SU-DHL-6 (cell line): Measurements from ENCODE around the gene ZCCHC8.

Experiments used
- H2AFZ ChIP-seq: fragments of 200-600 bp; sonication (generic); 2 replicates; pipeline ENCODE4 v1.6.1; 2014; ENCODE audit warnings: low read depth, mild to moderate bottlenecking, moderate library complexity, mixed read lengths, antibody characterized with exemption, low read length; ENCODE audit not compliant: severe bottlenecking
- H3F3A ChIP-seq: fragments of 200-600 bp; shearing (Covaris generic); 2 replicates; pipeline ENCODE4 v1.6.0; 2016; ENCODE audit warnings: antibody characterized with exemption, mild to moderate bottlenecking; ENCODE audit not compliant: insufficient read depth
- H3K27ac ChIP-seq: fragments of 200-600 bp; sonication (generic); 2 replicates; pipeline ENCODE4 v1.5.1; 2016; ENCODE audit warnings: low read depth, mild to moderate bottlenecking, low read length, moderate library complexity, mixed read lengths
- H3K27me3 ChIP-seq: fragments of 200-600 bp; sonication (generic), shearing (Covaris generic); 2 replicates; pipeline ENCODE4 v1.6.0; 2014; ENCODE audit warnings: mild to moderate bottlenecking, low read length
- H3K36me3 ChIP-seq: fragments of 200-600 bp; sonication (generic); 2 replicates; pipeline ENCODE4 v1.6.1; 2014; ENCODE audit warnings: mild to moderate bottlenecking, low read length, mixed read lengths
- H3K4me2 ChIP-seq: fragments of 300-600, 200-600 bp; shearing (Covaris generic), sonication (generic); 2 replicates; pipeline ENCODE4 v1.6.0; 2014; ENCODE audit warnings: low read length, low read depth, mild to moderate bottlenecking; ENCODE audit not compliant: poor library complexity, severe bottlenecking
- H3K4me3 ChIP-seq: fragments of 200-600 bp; sonication (generic); 2 replicates; pipeline ENCODE4 v1.5.1; 2014; ENCODE audit warnings: antibody characterized with exemption, low read length, mild to moderate bottlenecking, mixed read lengths; ENCODE audit not compliant: insufficient read depth, poor library complexity, severe bottlenecking
- H3K79me2 ChIP-seq: fragments of 200-600 bp; sonication (generic); 2 replicates; pipeline ENCODE4 v1.6.1; 2014; ENCODE audit warnings: mild to moderate bottlenecking, low read length, moderate library complexity; ENCODE audit not compliant: insufficient read depth
- H3K9ac ChIP-seq: fragments of 200-600 bp; sonication (generic); 2 replicates; pipeline ENCODE4 v1.7.0; 2014; ENCODE audit warnings: mild to moderate bottlenecking, low read length
- H3K9me2 ChIP-seq: fragments of 200-600 bp; sonication (generic); replicated peaks from 2 replicates; pipeline ENCODE4 v1.6.1; 2014; ENCODE audit warnings: low read length; ENCODE audit not compliant: insufficient read depth
- H3K9me3 ChIP-seq: fragments of 200-600 bp; sonication (generic); 2 replicates; pipeline ENCODE4 v1.6.1; 2014; ENCODE audit warnings: low read length, mixed read lengths; ENCODE audit not compliant: insufficient read depth
- H4K20me1 ChIP-seq: fragments of 200-600 bp; sonication (generic); 2 replicates; pipeline ENCODE4 v1.6.1; 2014; ENCODE audit warnings: low read depth, mild to moderate bottlenecking, antibody characterized with exemption, low read length, moderate library complexity, mixed read lengths
- EZH2phosphoT487 ChIP-seq: fragments of 200-600 bp; sonication (generic), shearing (Covaris generic); conservative IDR thresholded peaks from 2 replicates; pipeline ENCODE4 v1.6.1; 2018; ENCODE audit warnings: mild to moderate bottlenecking, antibody characterized with exemption, low read length, moderate library complexity, mixed read lengths
- TF ChIP-seq, protein P1 (sequence below): fragments of 200-600 bp; sonication (generic); IDR thresholded peaks from one replicate; pipeline ENCODE4 v1.5.1; 2017; ENCODE audit warnings: antibody characterized with exemption, mild to moderate bottlenecking, low read length, moderate library complexity; ENCODE audit not compliant: insufficient read depth, poor library complexity, severe bottlenecking

ZCCHC8 gene

GRCh38 chr12:122506393-122506938 is 5.7 kb upstream of the ZCCHC8 start:
- Histone ChIP-seq H3K79me2 (peaks cover 18% of the 10 kb centered on the region), H3K36me3 (peaks cover 67% of the 10 kb centered on the region), H3K9ac (no peak overlapping the region), H3K9me3 (no peaks in the 10 kb centered on the region), H3K27me3 (no peaks in the 10 kb centered on the region), H3K4me3 (no peak overlapping the region), H3K27ac (no peak overlapping the region), H2AFZ (no peak overlapping the region), H4K20me1 (peaks cover 19% of the 10 kb centered on the region), H3F3A (peaks cover 89% of the 10 kb centered on the region), H3K9me2 (no peaks in the 10 kb centered on the region), H3K4me2 (no peak overlapping the region)
- no peak for TF ChIP-seq EZH2phosphoT487
- TF ChIP-seq, protein P1, sequence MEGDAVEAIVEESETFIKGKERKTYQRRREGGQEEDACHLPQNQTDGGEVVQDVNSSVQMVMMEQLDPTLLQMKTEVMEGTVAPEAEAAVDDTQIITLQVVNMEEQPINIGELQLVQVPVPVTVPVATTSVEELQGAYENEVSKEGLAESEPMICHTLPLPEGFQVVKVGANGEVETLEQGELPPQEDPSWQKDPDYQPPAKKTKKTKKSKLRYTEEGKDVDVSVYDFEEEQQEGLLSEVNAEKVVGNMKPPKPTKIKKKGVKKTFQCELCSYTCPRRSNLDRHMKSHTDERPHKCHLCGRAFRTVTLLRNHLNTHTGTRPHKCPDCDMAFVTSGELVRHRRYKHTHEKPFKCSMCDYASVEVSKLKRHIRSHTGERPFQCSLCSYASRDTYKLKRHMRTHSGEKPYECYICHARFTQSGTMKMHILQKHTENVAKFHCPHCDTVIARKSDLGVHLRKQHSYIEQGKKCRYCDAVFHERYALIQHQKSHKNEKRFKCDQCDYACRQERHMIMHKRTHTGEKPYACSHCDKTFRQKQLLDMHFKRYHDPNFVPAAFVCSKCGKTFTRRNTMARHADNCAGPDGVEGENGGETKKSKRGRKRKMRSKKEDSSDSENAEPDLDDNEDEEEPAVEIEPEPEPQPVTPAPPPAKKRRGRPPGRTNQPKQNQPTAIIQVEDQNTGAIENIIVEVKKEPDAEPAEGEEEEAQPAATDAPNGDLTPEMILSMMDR, result no peak

DNA sequence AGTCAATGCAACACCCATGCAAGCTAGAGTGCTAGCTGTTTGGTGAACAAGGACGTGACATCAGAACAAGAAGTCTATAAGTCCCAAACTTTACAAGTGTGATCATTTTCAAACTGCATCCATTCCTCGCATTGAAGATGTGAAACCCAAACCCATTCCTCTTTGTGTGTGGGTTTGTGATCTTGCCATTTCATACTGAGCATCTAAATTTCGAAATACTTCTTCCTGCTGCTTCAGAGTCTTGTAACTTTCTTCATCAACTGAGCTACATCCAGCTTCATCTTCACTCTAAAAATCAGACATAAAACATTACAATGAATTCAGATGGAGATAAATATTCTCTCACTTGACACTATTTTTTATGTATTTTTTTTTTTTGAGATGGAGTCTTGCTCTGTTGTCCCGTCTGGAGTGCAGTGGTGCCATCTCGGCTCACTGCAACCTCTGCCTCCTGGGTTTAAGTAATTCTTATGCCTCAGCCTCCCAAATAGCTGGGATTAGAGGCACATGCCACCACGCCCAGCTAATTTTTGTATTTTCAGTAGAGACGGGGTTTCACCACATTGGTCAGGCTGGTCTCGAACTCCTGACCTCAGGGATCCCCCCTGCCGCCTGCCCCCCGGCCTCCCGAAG is 4.8 kb upstream of the ZCCHC8 start:
- Histone ChIP-seq H3K27me3 (no peaks in the 10 kb centered on the region), H3F3A (peaks cover 85% of the 10 kb centered on the region), H2AFZ (no peak overlapping the region), H3K27ac (no peak overlapping the region), H3K9me3 (no peaks in the 10 kb centered on the region), H3K9me2 (no peaks in the 10 kb centered on the region), H4K20me1 (peaks cover 10% of the 10 kb centered on the region), H3K4me3 (no peak overlapping the region), H3K36me3 (peaks cover 58% of the 10 kb centered on the region), H3K4me2 (no peak overlapping the region), H3K79me2 (peaks cover 11% of the 10 kb centered on the region), H3K9ac (no peak overlapping the region)
- TF ChIP-seq, protein P1, result no peak
- no peak for TF ChIP-seq EZH2phosphoT487

GRCh38 chr12:122503783-122504590 is 3.3 kb upstream of the ZCCHC8 start:
- Histone ChIP-seq H3K36me3 (peaks cover 42% of the 10 kb centered on the region), H3K4me2 (no peak overlapping the region), H3F3A (peaks cover 76% of the 10 kb centered on the region), H3K27me3 (no peaks in the 10 kb centered on the region), H2AFZ (no peak overlapping the region), H4K20me1 (no peaks in the 10 kb centered on the region; the same call in 1 of the 2 replicates), H3K9me2 (no peaks in the 10 kb centered on the region), H3K79me2 (peaks cover 19% of the 10 kb centered on the region), H3K4me3 (no peak overlapping the region), H3K27ac (peak overlapping the region; percentile 89; the same call in 1 of the 2 replicates), H3K9me3 (no peaks in the 10 kb centered on the region), H3K9ac (no peak overlapping the region)
- TF ChIP-seq, protein P1, result no peak
- no peak for TF ChIP-seq EZH2phosphoT487
